Kasumi-1 (cell line): ENCODE results near the gene SAMD3.
"Not testable (repeated sequence)": the region's sequence is repeated elsewhere in the genome, so short reads cannot be mapped to it uniquely, and the experiment has no call there.

ENCODE experiments used
- DNase-seq, 2 experiments: peaks; one replicate each; lab custom pipeline; 2025; lab: John Stamatoyannopoulos, UW

The SAMD3 gene

GRCh38 chr6:130207979-130208649 lies 14.6 kb downstream of the SAMD3 start:
- DNase-seq = no peak

GRCh38 chr6:130206479-130206878 lies 16.3 kb downstream of the SAMD3 start:
- DNase-seq = no peak

- no peak for DNase-seq
Observed at GRCh38 chr6:130204322-130204721, 18.4 kb downstream of the SAMD3 start.

- no peak for DNase-seq
Observed at GRCh38 chr6:130203370-130203769, 19.4 kb downstream of the SAMD3 start.

- no peak for DNase-seq
Observed at GRCh38 chr6:130202782-130203181, 20.0 kb downstream of the SAMD3 start.

- DNase-seq = no peak
Observed at GRCh38 chr6:130200020-130200419, 22.7 kb downstream of the SAMD3 start.

GRCh38 chr6:130198483-130199035 lies 24.2 kb downstream of the SAMD3 start:
- no peak for DNase-seq

- DNase-seq = not testable (repeated sequence)
Observed at GRCh38 chr6:130197816-130198482, 24.8 kb downstream of the SAMD3 start.

GRCh38 chr6:130194434-130194833 lies 28.3 kb downstream of the SAMD3 start:
- DNase-seq = not testable (repeated sequence)

- DNase-seq = peak; percentile 10 to 25
Observed at GRCh38 chr6:130190701-130191690, 31.8 kb downstream of the SAMD3 start.

GRCh38 chr6:130189531-130190397 lies 33.0 kb downstream of the SAMD3 start:
- no peak for DNase-seq

- no peak for DNase-seq
Observed at GRCh38 chr6:130188207-130188899, 34.4 kb downstream of the SAMD3 start.

GRCh38 chr6:130187335-130188206 lies 35.2 kb downstream of the SAMD3 start:
- DNase-seq = no peak

- no peak for DNase-seq
Observed at GRCh38 chr6:130185658-130186057, 37.1 kb downstream of the SAMD3 start.

GRCh38 chr6:130183271-130184222 lies 39.2 kb downstream of the SAMD3 start:
- DNase-seq = no peak

GRCh38 chr6:130182466-130182865 lies 40.3 kb downstream of the SAMD3 start:
- DNase-seq = no peak

GRCh38 chr6:130178692-130179091 lies 44.1 kb downstream of the SAMD3 start:
- no peak for DNase-seq

- DNase-seq = no peak
Observed at GRCh38 chr6:130176378-130176777, 46.4 kb downstream of the SAMD3 start.
